Measurements from ENCODE around the gene TRIM40. TPM values are rescaled to one million over a fixed set of nuclear protein-coding genes. Genes with fewer than 3 reads are reported as not detected.

Gene TRIM40
- total RNA-seq, 1 experiment from 2014 or later: not detected

- POLR2A ChIA-PET: no interaction called here
- no peak for ATAC-seq
- H3K4me1 ChIP-seq (ENCODE audit: control insufficient read depth in 1 of 2, insufficient read depth in 2 of 2, low read length in 2 of 2): peaks cover 27 to 45% of the 10 kb centered on the region in 2 experiments
- intact Hi-C loops (cut with micrococcal nuclease): no loop called here
- no peak overlapping the region for H2AFZ ChIP-seq (ENCODE audit: low read depth, low read length, poor library complexity, severe bottlenecking)
- no peak overlapping the region for H3K4me2 ChIP-seq (ENCODE audit: low read length)
- no peaks in the 10 kb centered on the region for H3K79me2 ChIP-seq (ENCODE audit: insufficient read depth, low read length)
- H3K9ac ChIP-seq (ENCODE audit: low read length): no peak overlapping the region
- no peaks in the 10 kb centered on the region for H3K9me2 ChIP-seq (ENCODE audit: insufficient read depth)
- CTCF ChIA-PET: no interaction called here
- TF ChIP-seq ELF1 (IDR thresholded peaks at IDR 0.05; ENCODE audit: borderline replicate concordance, low read depth) (no peak), ATF3 (IDR thresholded peaks at IDR 0.05) (no peak), MAX (IDR thresholded peaks at IDR 0.05) (no peak), YY1 (IDR thresholded peaks at IDR 0.05; ENCODE audit: extremely low read depth, insufficient replicate concordance, low read depth, low read length) (no peak), EZH2phosphoT487 (IDR thresholded peaks at IDR 0.05; ENCODE audit: borderline replicate concordance) (no peak), EGR1 (IDR thresholded peaks at IDR 0.05; ENCODE audit: low read depth) (no peak), ZNF274 (IDR thresholded peaks at IDR 0.05; ENCODE audit: low read depth, low read length) (no peak), ZFX (IDR thresholded peaks at IDR 0.05) (no peak), TCF7L2 (IDR thresholded peaks at IDR 0.05; ENCODE audit: borderline replicate concordance, extremely low read depth, insufficient read depth, insufficient read length) (no peak), JUND (IDR thresholded peaks at IDR 0.05) (no peak), POLR2A (IDR thresholded peaks at IDR 0.05; ENCODE audit: borderline replicate concordance, extremely low read depth, insufficient read depth, insufficient read length) (no peak), CBX3 (IDR thresholded peaks at IDR 0.05; ENCODE audit: low read depth) (no peak), SIN3A (IDR thresholded peaks at IDR 0.05; ENCODE audit: low read depth) (no peak), SP1 (IDR thresholded peaks at IDR 0.05; ENCODE audit: low read depth) (no peak), FOSL1 (IDR thresholded peaks at IDR 0.05; ENCODE audit: low read depth) (no peak), ZBTB33 (IDR thresholded peaks at IDR 0.05; ENCODE audit: extremely low read depth, insufficient replicate concordance, low read length) (no peak), REST (IDR thresholded peaks at IDR 0.05; ENCODE audit: low read depth) (no peak), CEBPB (IDR thresholded peaks at IDR 0.05; ENCODE audit: low read depth) (no peak), RAD21 (IDR thresholded peaks at IDR 0.05; ENCODE audit: low read depth) (no peak), POLR2AphosphoS5 (IDR thresholded peaks at IDR 0.05; ENCODE audit: low read depth, low read length) (no peak)
- RAD21 ChIA-PET (ENCODE audit: low non-redundant PET in 1 of 2, low total read pairs in 2 of 2, uncharacterized antibody in 2 of 2, unreplicated experiment in 2 of 2): no interaction called here
- DNase-seq (ENCODE audit: low read depth, low spot score): no peak
- no peaks in the 10 kb centered on the region for H4K20me1 ChIP-seq (ENCODE audit: insufficient read depth)
- no peaks in the 10 kb centered on the region for H3K36me3 ChIP-seq (ENCODE audit: control insufficient read depth in 1 of 2, insufficient read depth in 2 of 2, low read length in 2 of 2)
- no peaks in the 10 kb centered on the region for H3K9me3 ChIP-seq (ENCODE audit: control insufficient read depth in 1 of 2, insufficient read depth in 1 of 2, low read depth in 1 of 2, low read length in 2 of 2)
- no peak overlapping the region for H3K4me3 ChIP-seq (replicated peaks in 1 of 2; ENCODE audit: low read depth in 1 of 2, low read length in 2 of 2)
- H3K27ac ChIP-seq (ENCODE audit: low read depth, low read length): no peak overlapping the region
- no TSS peak for BruUV-seq (replicated peaks)
- H3K27me3 ChIP-seq (ENCODE audit: insufficient read depth, low read length): no peaks in the 10 kb centered on the region
Measured at GRCh38 chr6:30160008-30160784, 24.3 kb downstream of the TRIM40 start.

Measured in HCT116 (cell line).